HG02938 (cell line): ENCODE measurements around the gene BNIP3.
"Not testable (repeated sequence)": the region's sequence is repeated elsewhere in the genome, so short reads cannot be mapped to it uniquely, and the experiment has no call there.

Experiments used
- ATAC-seq: cut with Tn5 transposase; IDR thresholded peaks from one replicate; pipeline ENCODE4 v1.9.1; 2021; ENCODE audit warnings: mild to moderate bottlenecking, moderate library complexity; ENCODE audit not compliant: unreplicated experiment

The BNIP3 gene

GRCh38 chr10:131930586-131931330, 51.0 kb downstream of the BNIP3 start:
- ATAC-seq, result no peak

GRCh38 chr10:131930150-131930549, 51.6 kb downstream of the BNIP3 start:
- ATAC-seq, result no peak

DNA sequence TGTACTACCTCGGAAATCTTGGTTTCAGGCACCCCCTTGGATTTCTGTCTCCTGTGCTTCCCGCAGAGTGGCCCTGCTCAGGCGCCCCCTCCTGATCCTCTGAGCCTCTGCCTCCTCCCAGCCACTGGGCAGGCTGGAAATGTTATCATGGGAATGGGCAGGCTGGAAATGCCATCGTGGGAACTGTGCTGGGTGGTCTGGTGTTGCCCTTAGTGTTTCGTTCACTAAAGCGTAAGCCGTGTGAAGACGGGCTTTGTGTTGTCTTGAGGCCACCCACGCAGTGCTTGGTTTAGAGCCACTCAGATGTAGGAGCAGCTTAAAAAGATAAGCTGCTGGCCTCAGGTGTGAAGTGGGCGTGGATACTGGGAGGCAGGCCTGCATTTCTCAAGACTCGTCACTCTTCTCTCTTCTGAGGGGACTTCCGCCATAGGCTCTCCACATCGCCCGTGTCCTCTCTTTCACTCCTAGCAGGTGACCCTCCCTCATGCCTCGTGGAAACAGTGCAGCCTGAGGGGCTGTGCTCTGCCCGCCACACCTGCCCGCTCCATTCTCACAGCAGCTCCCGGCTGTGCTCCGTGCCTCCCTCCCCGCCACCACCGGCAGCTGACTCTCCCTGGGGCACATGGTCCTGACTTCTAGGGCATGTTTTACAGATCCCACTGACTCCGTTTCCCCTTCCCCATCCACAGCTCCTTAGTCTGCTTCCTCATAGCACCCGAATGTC, 52.4 kb downstream of the BNIP3 start:
- ATAC-seq, result no peak

DNA sequence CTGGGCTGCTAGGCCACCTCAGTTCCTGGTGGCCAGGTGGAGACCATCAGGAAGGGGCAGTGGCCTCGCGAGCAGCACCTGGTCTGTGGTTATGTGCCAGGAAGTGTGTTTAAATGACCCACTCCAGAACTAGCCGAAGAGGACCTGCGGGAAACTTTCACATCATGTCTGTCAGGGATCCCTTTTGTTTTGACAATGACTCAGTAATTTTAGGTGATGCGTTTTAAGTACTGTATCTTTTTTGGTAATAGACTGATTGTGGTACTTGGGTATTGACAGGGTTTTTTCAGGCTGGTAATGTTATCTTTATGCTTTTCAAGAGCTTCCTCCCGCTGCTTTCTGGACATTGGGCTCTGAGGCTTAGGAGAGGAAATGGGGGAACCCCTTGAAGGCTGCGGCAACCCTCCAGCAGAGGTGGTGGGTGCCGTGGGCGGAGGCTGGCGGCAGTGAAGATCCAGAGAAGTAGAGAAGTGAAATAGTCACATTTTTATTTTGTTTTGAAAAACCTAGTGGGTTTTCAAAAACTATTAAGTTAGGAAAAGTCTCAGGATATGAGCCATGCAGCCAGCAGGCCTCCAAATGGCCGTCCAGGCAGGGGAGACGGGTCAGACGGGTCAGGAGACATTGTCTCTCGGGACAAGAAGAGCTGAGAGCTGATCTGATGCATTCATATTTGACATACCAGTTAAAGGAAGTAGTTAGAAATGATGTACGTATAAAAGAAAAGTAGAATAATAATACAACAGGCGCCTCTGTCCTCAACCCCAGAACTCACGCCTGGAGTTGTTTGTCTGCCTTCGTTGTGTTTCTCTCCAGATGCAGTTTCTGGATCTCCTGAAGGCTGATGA, 53.3 kb downstream of the BNIP3 start:
- ATAC-seq, result peak; percentile 83

- ATAC-seq, result no peak
Measured at GRCh38 chr10:131926743-131927595, 54.8 kb downstream of the BNIP3 start.

DNA sequence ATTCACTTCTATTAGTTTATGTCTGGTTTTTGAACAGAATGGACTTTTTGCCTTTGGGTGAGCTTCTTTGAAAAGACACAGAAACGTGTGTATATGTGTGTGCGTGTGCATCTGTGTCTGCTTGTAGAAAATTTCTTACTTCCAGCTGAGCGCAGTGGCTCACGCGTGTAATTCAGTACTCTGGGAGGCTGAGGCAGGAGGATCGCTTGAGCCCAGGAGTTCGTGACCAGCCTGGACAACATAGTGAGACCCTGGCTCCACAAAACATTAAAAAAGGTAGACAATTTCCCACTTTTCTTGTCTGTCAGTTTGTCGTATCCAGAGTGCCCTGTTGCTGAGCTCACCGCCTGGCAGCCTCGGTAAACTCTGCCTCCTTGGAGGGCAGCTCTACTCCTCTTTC, 55.5 kb downstream of the BNIP3 start:
- no peak for ATAC-seq

- ATAC-seq, result no peak
Measured at GRCh38 chr10:131925716-131926115, 56.0 kb downstream of the BNIP3 start.

- ATAC-seq, result no peak
Measured at GRCh38 chr10:131925011-131925649, 56.6 kb downstream of the BNIP3 start.

GRCh38 chr10:131923038-131923756, 58.5 kb downstream of the BNIP3 start:
- ATAC-seq, result no peak

- no peak for ATAC-seq
Measured at GRCh38 chr10:131921184-131921583, 60.5 kb downstream of the BNIP3 start.

DNA sequence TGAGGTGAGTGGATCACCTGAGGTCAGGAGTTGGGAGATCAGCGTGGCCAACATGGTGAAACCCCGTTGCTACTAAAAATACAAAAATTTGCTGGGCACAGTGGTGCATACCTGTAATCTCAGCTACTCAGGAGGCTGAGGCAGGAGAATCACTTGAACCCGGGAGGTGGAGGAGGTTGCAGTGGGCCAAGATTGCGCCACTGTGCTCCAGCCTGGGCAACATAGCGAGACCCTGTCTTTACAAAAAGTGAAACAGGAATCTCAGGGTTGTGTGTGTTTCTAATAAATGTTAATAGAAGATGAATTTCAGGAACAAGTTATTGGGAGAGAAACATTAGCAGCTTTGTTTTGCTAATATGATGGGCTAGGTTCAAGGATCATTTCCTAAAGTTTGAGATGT, 61.0 kb downstream of the BNIP3 start:
- no peak for ATAC-seq

GRCh38 chr10:131920151-131920550, 61.6 kb downstream of the BNIP3 start:
- ATAC-seq, result no peak

- ATAC-seq, result not testable (repeated sequence)
Measured at GRCh38 chr10:131919461-131919860, 62.3 kb downstream of the BNIP3 start.
